AG09309 (cell line): ENCODE data around the gene P3H2.

Source experiments
- DNase-seq: peaks from one replicate; pipeline ENCODE4 v3.0.0-alpha.2; 2010; ENCODE audit warnings: low read depth
- H3K4me3 ChIP-seq: 2 replicates; pipeline ENCODE4 v1.5.1; 2011; ENCODE audit warnings: mild to moderate bottlenecking, low read depth, low read length, moderate library complexity; ENCODE audit not compliant: control insufficient read depth
- CTCF ChIP-seq: IDR thresholded peaks from 2 replicates; pipeline ENCODE4 v1.5.1; 2011; ENCODE audit warnings: mild to moderate bottlenecking, low read depth, low read length, inconsistent platforms; ENCODE audit not compliant: insufficient read depth, control insufficient read depth; ENCODE audit errors: missing control alignments

The P3H2 gene

GRCh38 chr3:190026154-190026553 lies 94.5 kb downstream of the P3H2 start:
- no peak for TF ChIP-seq CTCF
- no peak for DNase-seq
- no peak overlapping the region for H3K4me3 ChIP-seq

- TF ChIP-seq CTCF = no peak
- DNase-seq = no peak
- H3K4me3 ChIP-seq = no peak overlapping the region
Measured at GRCh38 chr3:190024912-190025311, 95.8 kb downstream of the P3H2 start.

GRCh38 chr3:190019844-190020243 lies 100.9 kb downstream of the P3H2 start:
- H3K4me3 ChIP-seq = no peak overlapping the region
- TF ChIP-seq CTCF = no peak
- DNase-seq = no peak

GRCh38 chr3:190019006-190019405 lies 101.7 kb downstream of the P3H2 start:
- no peak for TF ChIP-seq CTCF

GRCh38 chr3:190018460-190018859 lies 102.2 kb downstream of the P3H2 start:
- no peak overlapping the region for H3K4me3 ChIP-seq
- TF ChIP-seq CTCF = no peak
- DNase-seq = no peak

More at GRCh38 chr3:190019006-190019405, 101.7 kb downstream of the P3H2 start:
- no peak overlapping the region for H3K4me3 ChIP-seq
- DNase-seq = no peak

GRCh38 chr3:190017521-190018288 lies 103.0 kb downstream of the P3H2 start:
- peak; percentile 46 for DNase-seq
- TF ChIP-seq CTCF = peak; percentile 51
- no peak overlapping the region for H3K4me3 ChIP-seq
